IMR-90 (cell line): ENCODE data around the gene DNAJB2. TPM values are rescaled to one million over a fixed set of nuclear protein-coding genes. Genes with fewer than 3 reads are reported as not detected.

Experiments
- ATAC-seq: fragments of 200-7000 bp; cut with Tn5 transposase; 2 replicates; pipeline ENCODE4 v1.9.1; 2020; ENCODE audit warnings: low read depth, mild to moderate bottlenecking, moderate library complexity
- BruUV-seq: library from RNA; stranded (reverse); fragments of 400-500 nt; replicated peaks from 2 replicates; lab custom pipeline; 2021; lab: Mats Ljungman, UMichigan
- CTCF ChIA-PET: fragments of 300-600 bp; formaldehyde crosslinking; extraction: SDS; loops from one replicate; lab custom pipeline; 2021; ENCODE audit warnings: antibody characterized with exemption; lab: Yijun Ruan, JAX
- POLR2A ChIA-PET: fragments of 300-600 bp; sonication (Branson Sonifier 250); formaldehyde crosslinking; loops from one replicate; lab custom pipeline; 2022; ENCODE audit warnings: antibody characterized with exemption; ENCODE audit not compliant: unreplicated experiment; lab: Charles Lee
- DNase-seq: peaks from one replicate; pipeline ENCODE4 v3.0.0; 2013
- H2AFZ ChIP-seq: replicated peaks from 2 replicates; pipeline ENCODE3; 2013; ENCODE audit warnings: low read length, mild to moderate bottlenecking; ENCODE audit not compliant: poor library complexity
- H2AK5ac ChIP-seq: 2 replicates; pipeline ENCODE4 v1.6.1; 2013; ENCODE audit warnings: low read depth, low read length, inconsistent platforms
- H2AK9ac ChIP-seq: replicated peaks from 2 replicates; pipeline ENCODE3; 2013; ENCODE audit warnings: mild to moderate bottlenecking, low read depth, low read length, moderate library complexity; ENCODE audit not compliant: poor library complexity
- H2BK120ac ChIP-seq: 2 replicates; pipeline ENCODE4 v1.6.1; 2013; ENCODE audit warnings: low read depth, low read length, inconsistent platforms
- H2BK15ac ChIP-seq: 3 replicates; pipeline ENCODE4 v1.6.1; 2013; ENCODE audit warnings: low read depth, low read length, inconsistent platforms
- H2BK20ac ChIP-seq: 2 replicates; pipeline ENCODE4 v1.6.1; 2013; ENCODE audit warnings: low read depth, mild to moderate bottlenecking, inconsistent platforms, low read length, moderate library complexity
- H2BK5ac ChIP-seq: 2 replicates; pipeline ENCODE4 v1.6.1; 2013; ENCODE audit warnings: mild to moderate bottlenecking, low read depth, low read length, inconsistent platforms; ENCODE audit not compliant: poor library complexity, severe bottlenecking
- H3K14ac ChIP-seq: replicated peaks from 2 replicates; pipeline ENCODE4 v1.6.1; 2013; ENCODE audit warnings: low read depth, low read length, inconsistent platforms
- H3K18ac ChIP-seq: 2 replicates; pipeline ENCODE4 v1.6.1; 2013; ENCODE audit warnings: low read depth, low read length, control low read depth
- H3K23ac ChIP-seq: 2 replicates; pipeline ENCODE4 v1.6.1; 2013; ENCODE audit warnings: low read depth, low read length, inconsistent platforms
- H3K27ac ChIP-seq: 2 replicates; pipeline ENCODE4 v1.5.1; 2013; ENCODE audit warnings: mild to moderate bottlenecking, control low read depth, low read length; ENCODE audit not compliant: insufficient read depth
- H3K27me3 ChIP-seq: 2 replicates; pipeline ENCODE4 v1.6.1; 2013; ENCODE audit warnings: low read length; ENCODE audit not compliant: control insufficient read depth, insufficient read depth
- H3K36me3 ChIP-seq: 2 replicates; pipeline ENCODE4 v1.6.1; 2013; ENCODE audit warnings: low read length, mixed read lengths; ENCODE audit not compliant: control insufficient read depth, insufficient read depth
- H3K4ac ChIP-seq: 2 replicates; pipeline ENCODE4 v1.6.1; 2013; ENCODE audit warnings: low read depth, low read length, inconsistent platforms
- H3K4me1 ChIP-seq: 2 replicates; pipeline ENCODE4 v1.6.1; 2013; ENCODE audit warnings: low read length, mixed read lengths; ENCODE audit not compliant: control insufficient read depth, insufficient read depth
- H3K4me2 ChIP-seq: 2 replicates; pipeline ENCODE4 v1.6.1; 2013; ENCODE audit warnings: low read depth, mild to moderate bottlenecking, control low read depth, low read length, moderate library complexity
- H3K4me3 ChIP-seq: 2 replicates; pipeline ENCODE4 v1.5.1; 2013; ENCODE audit warnings: low read depth, mild to moderate bottlenecking, control low read depth, low read length, moderate library complexity; ENCODE audit not compliant: insufficient read depth
- H3K56ac ChIP-seq: 2 replicates; pipeline ENCODE4 v1.6.1; 2013; ENCODE audit warnings: low read length, inconsistent platforms; ENCODE audit not compliant: insufficient read depth; ENCODE audit errors: extremely low read depth
- H3K79me1 ChIP-seq, 2 experiments: 2 replicates each; pipeline ENCODE4 v1.6.1; 2013; ENCODE audit warnings: low read length in 2 of 2, inconsistent platforms in 1 of 2, low read depth in 1 of 2
- H3K9ac ChIP-seq: 2 replicates; pipeline ENCODE4 v1.6.1; 2013; ENCODE audit warnings: low read depth, low read length, control low read depth
- H3K9me1 ChIP-seq: 2 replicates; pipeline ENCODE4 v1.6.1; 2013; ENCODE audit warnings: low read length, inconsistent platforms; ENCODE audit not compliant: insufficient read depth
- H3K9me3 ChIP-seq: 2 replicates; pipeline ENCODE4 v1.6.1; 2013; ENCODE audit warnings: low read length; ENCODE audit not compliant: control insufficient read depth, insufficient read depth
- H4K20me1 ChIP-seq: 2 replicates; pipeline ENCODE4 v1.6.1; 2013; ENCODE audit warnings: low read length, inconsistent platforms; ENCODE audit not compliant: insufficient read depth
- H4K5ac ChIP-seq: 2 replicates; pipeline ENCODE4 v1.6.1; 2013; ENCODE audit warnings: mild to moderate bottlenecking, low read depth, low read length, control low read depth
- H4K8ac ChIP-seq, 2 experiments: 2 replicates each; pipeline ENCODE4 v1.6.1; 2013; ENCODE audit warnings: low read depth in 2 of 2, low read length in 2 of 2, control low read depth in 1 of 2, inconsistent platforms in 1 of 2
- H4K91ac ChIP-seq: 2 replicates; pipeline ENCODE4 v1.6.1; 2013; ENCODE audit warnings: low read depth, low read length, inconsistent platforms; ENCODE audit not compliant: insufficient read depth
- SMC3 ChIP-seq: fragments of 150-350 bp; IDR thresholded peaks from 2 replicates; pipeline ENCODE4 v1.6.1; 2016; ENCODE audit warnings: low read depth, mild to moderate bottlenecking, antibody characterized with exemption, low read length, moderate library complexity
- WGBS, 2 experiments: methylation state at CpG; one replicate each; pipeline versions ENCODE4 v1.1.5 to v1.1.7; 2013; ENCODE audit warnings: missing lambda C conversion rate in 2 of 2; ENCODE audit not compliant: insufficient read length in 1 of 2; ENCODE audit errors: extremely low coverage in 2 of 2; 5-methylcytosine and 5-hydroxymethylcytosine counted together
- dilution Hi-C: fragments of 300-500 bp; cut with HindIII; formaldehyde crosslinking; loops from one replicate; pipeline ENCODE4 v1.14.3; 2018; ENCODE audit warnings: low sequenced_read_pairs; ENCODE audit not compliant: unreplicated experiment
- in situ Hi-C: fragments of 300-500 bp; cut with MboI; formaldehyde crosslinking; loops from 3 replicates; pipeline ENCODE4 v1.14.3; 2019; ENCODE audit warnings: low sequenced_read_pairs, inconsistent platforms, mixed read lengths
- intact Hi-C: fragments of 100-400 bp; cut with micrococcal nuclease; formaldehyde crosslinking; loops from 2 replicates; pipeline ENCODE4 v1.10.0; 2022
- polyA plus RNA-seq, 3 experiments: library from polyadenylated mRNA; depleted of rRNA; stranded (reverse); fragments of >200 nt; gene quantifications; 2 replicates each; pipeline ENCODE4 v1.2.3, GENCODE V29; 2012; ENCODE audit warnings: low replicate concordance in 1 of 3
- total RNA-seq: library from RNA; depleted of rRNA; stranded (reverse); fragments of >200 nt; gene quantifications from 2 replicates; pipeline ENCODE4 v1.2.3, GENCODE V29; 2012

The DNAJB2 gene
- total and polyA plus RNA-seq, 2 of the 4 experiments (the other 2 are of a cell fraction) = 30.6 to 45.8 TPM

DNA sequence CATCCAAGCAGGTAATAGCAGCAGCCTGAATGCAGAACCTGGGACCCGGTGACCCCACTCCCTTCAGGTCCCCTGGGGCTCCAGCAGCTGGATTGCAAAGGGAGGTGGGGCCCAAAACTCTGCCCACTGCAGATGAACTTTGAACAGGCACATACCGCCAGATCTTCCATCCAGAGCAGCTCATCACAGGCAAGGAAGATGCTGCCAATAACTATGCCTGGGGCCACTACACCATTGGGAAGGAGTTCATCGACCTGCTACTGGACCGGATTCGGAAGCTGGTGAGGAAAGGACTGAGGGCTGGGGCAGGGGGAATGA lies 9.2 kb upstream of the DNAJB2 start:
- Histone ChIP-seq H3K18ac (no peak overlapping the region), H4K20me1 (no peaks in the 10 kb centered on the region), H3K79me1 (no peaks in the 10 kb centered on the region), H3K9ac (no peak overlapping the region), H3K4me3 (no peak overlapping the region), H3K56ac (no peak overlapping the region), H4K8ac (no peak overlapping the region), H2BK5ac (no peak overlapping the region), H3K36me3 (no peaks in the 10 kb centered on the region), H2BK120ac (no peak overlapping the region), H3K4ac (no peak overlapping the region), H3K23ac (no peak overlapping the region), H3K27me3 (peaks cover 22% of the 10 kb centered on the region), H4K91ac (no peak overlapping the region), H2BK20ac (no peak overlapping the region), H3K9me1 (peaks cover 9% of the 10 kb centered on the region), H3K9me3 (no peaks in the 10 kb centered on the region), H4K5ac (no peak overlapping the region), H2AK5ac (no peak overlapping the region), H3K4me2 (no peak overlapping the region), H3K27ac (no peak overlapping the region), H2AK9ac (no peak overlapping the region), H2AFZ (no peak overlapping the region), H3K14ac (no peak overlapping the region), H3K4me1 (peaks cover 10% of the 10 kb centered on the region), H2BK15ac (no peak overlapping the region)
- WGBS, 2 experiments = 69% methylated on average over 5 of the region's 5 CpGs; no CpG with 5 or more reads in 1 of the 2 experiments
- in situ Hi-C loops (no loop called here), dilution Hi-C loops (no loop called here), intact Hi-C loops (no loop called here)
- TF ChIP-seq SMC3 = no peak
- ChIA-PET CTCF (interaction anchor here (1.5 kb wide), 1 partner anchor 9 kb away, joined by 3 read pairs; the partner anchor contains the start of gene DNAJB2), POLR2A (no interaction called here)
- no peak for ATAC-seq
- no peak for DNase-seq
- BruUV-seq = no TSS peak
